Measurements from ENCODE around the gene CRIM1. TPM values are rescaled to one million over a fixed set of nuclear protein-coding genes. Genes with fewer than 3 reads are reported as not detected.

CRIM1 gene
- polyA plus RNA-seq, 2 of the 4 experiments (the other 2 are of a cell fraction), result 127 to 208 TPM

DNA sequence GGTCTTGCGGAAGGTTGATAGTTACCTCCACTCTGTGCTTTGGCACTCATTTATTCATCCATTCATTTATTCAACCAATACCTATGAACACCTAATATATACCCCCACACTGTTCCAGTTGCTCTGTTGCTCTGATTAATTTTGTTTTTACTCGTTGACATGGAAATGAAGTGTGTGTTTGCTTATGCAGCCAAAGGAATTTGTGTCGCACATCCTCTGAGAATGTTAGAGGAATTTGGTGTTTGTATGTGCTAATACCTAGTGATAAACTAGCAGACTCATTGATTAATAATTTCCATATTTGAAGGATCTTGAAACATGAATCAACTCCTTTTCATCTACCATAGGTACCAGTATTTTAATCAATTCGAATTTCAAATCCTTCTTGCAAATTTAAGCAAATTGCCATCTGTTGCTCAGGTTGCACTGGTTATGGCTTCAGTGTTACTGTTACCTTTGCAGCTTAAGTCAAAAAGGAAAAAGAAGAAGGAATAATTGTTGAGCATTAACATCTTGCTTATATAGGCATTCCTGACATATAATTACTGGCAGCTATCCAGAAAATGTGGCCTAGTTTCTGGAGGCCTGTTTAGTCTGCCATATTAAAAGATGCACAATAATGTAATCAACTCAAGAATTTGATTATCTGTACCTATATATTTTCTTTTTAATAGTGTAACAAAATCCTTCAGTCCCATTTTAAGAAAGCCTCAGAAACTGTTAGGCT, 25.7 kb upstream of the CRIM1 start:
- ATAC-seq (peak; percentile 84 to 92), FAIRE-seq (peak; percentile 98), DNase-seq (ENCODE audit: low read depth in 1 of 2, low spot score in 1 of 2) (peak; percentile 52 to 85)
- peak overlapping the region in 1 of 2 experiments; percentile 68; a peak in 2 of 6 replicates for H3K27ac ChIP-seq
- H3K9me3 ChIP-seq, result no peaks in the 10 kb centered on the region
- ChIA-PET POLR2A (no interaction called here), CTCF (interaction anchor here (0.7 to 1.8 kb wide), 3 partner anchors 8 to 357 kb away, joined by 3 to 6 read pairs (median 4); no protein-coding TSS in a partner anchor)
- peak overlapping the region; percentile 52 for H3K4me2 ChIP-seq
- H3K4me3 ChIP-seq, result no peak overlapping the region
- 17% methylated on average over 4 of the region's 4 CpGs for WGBS (ENCODE audit: missing lambda C conversion rate)
- TF ChIP-seq TP53 (CRISPR knock-in tag; IDR thresholded peaks at IDR 0.05) (no peak), FOSL2 (IDR thresholded peaks at IDR 0.05) (no peak), FOSL2 (CRISPR knock-in tag; IDR thresholded peaks at IDR 0.05) (peak; percentile 81), HOXB5 (CRISPR knock-in tag; IDR thresholded peaks at IDR 0.05) (no peak), GATA3 (IDR thresholded peaks at IDR 0.05; ENCODE audit: borderline replicate concordance) (peak; percentile 87; the same call in 1 of the 2 replicates), ZNF302 (CRISPR knock-in tag; IDR thresholded peaks at IDR 0.05) (no peak), MYC (IDR thresholded peaks at IDR 0.05; ENCODE audit: borderline replicate concordance, low read length) (no peak), NFE2L2 (conservative IDR thresholded peaks at IDR 0.05; ENCODE audit: low read length) (0 out of 2 replicates have a peak, but pooled peaks have one; percentile 10), FOXS1 (CRISPR knock-in tag; IDR thresholded peaks at IDR 0.05) (0 out of 2 replicates have a peak, but pooled peaks have one; percentile 8), CTCF (IDR thresholded peaks at IDR 0.05) (no peak), MAFK (IDR thresholded peaks at IDR 0.05; ENCODE audit: partially characterized antibody) (peak; percentile 64), HEYL (CRISPR knock-in tag; IDR thresholded peaks at IDR 0.05) (no peak), CBX2 (IDR thresholded peaks at IDR 0.05; ENCODE audit: borderline replicate concordance, low read depth) (no peak), SREBF2 (IDR thresholded peaks at IDR 0.05) (no peak), CEBPB (IDR thresholded peaks at IDR 0.05) (peak in 1 of 2 experiments; percentile 64; a peak in 1 of 4 replicates)
- TF ChIP-seq, protein P1, sequence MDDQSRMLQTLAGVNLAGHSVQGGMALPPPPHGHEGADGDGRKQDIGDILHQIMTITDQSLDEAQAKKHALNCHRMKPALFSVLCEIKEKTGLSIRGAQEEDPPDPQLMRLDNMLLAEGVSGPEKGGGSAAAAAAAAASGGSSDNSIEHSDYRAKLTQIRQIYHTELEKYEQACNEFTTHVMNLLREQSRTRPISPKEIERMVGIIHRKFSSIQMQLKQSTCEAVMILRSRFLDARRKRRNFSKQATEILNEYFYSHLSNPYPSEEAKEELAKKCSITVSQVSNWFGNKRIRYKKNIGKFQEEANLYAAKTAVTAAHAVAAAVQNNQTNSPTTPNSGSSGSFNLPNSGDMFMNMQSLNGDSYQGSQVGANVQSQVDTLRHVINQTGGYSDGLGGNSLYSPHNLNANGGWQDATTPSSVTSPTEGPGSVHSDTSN (IDR thresholded peaks at IDR 0.05), result no peak
- peaks cover 24% of the 10 kb centered on the region for H3K4me1 ChIP-seq

DNA sequence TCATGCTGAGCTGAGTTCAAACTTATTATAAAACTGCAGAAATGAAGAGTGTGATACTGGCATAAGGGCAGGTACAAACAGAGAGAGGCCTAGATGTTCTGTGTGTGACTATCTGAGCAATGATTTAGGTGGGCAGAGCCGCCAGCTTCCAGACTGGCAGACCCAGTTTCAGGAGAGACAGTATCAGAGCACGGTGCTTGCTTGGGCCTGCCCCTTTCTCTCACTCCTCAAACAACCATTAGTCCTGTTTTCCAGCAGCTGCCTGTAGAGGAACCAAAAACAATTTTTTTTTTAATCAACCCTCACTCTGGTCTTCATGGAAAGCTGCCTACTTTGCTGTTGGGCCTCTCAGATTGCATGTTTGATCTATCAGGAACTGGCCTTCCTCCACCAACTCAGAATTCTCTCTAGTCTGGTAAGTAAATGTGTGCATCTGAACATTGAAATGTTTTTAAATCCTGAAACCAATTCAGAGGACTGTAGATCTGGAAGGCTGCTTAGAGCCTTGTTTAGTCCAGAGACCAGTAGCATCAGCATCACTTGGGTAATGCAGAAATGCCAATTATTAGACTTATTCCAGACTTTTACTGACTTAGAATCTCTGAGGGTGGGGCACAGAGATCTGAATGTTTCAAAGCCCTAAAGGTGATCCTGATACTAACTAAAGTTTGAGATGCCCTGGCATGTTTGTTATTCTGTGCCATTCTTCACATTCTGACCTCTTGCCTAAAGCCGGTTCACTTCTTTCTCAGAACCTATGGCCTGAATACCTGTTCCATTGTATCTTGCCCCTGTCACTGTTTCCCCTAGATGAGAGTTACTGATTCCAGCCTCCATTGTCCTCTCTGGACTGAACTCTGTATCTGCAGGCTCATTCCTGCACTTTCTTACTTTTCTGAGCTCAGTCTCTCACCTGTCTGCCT, 24.8 kb upstream of the CRIM1 start:
- Histone ChIP-seq H3K4me2 (peak overlapping the region; percentile 52; the same call in 1 of the 3 replicates), H3K9me3 (no peaks in the 10 kb centered on the region), H3K4me3 (no peak overlapping the region), H3K4me1 (peaks cover 24% of the 10 kb centered on the region), H3K27ac (peak overlapping the region; percentile 11 to 68; a peak in 3 of 6 replicates)
- peak; percentile 27 to 28; a peak in 3 of 6 replicates for ATAC-seq
- ChIA-PET CTCF (interaction anchor here (0.8 to 1.8 kb wide), 3 partner anchors 9 to 358 kb away, joined by 4 to 6 read pairs (median 4); no protein-coding TSS in a partner anchor), POLR2A (no interaction called here)
- peak; percentile 46 for FAIRE-seq
- 79% methylated on average over 3 of the region's 3 CpGs for WGBS (ENCODE audit: missing lambda C conversion rate)
- DNase-seq (ENCODE audit: low read depth in 1 of 2, low spot score in 1 of 2), result no peak
- no peak for TF ChIP-seq POLR2A (IDR thresholded peaks at IDR 0.05; ENCODE audit: low read length)
- no peak for TF ChIP-seq RCOR1 (IDR thresholded peaks at IDR 0.05; ENCODE audit: low read depth, low read length)
- no peak for TF ChIP-seq CBX8 (IDR thresholded peaks at IDR 0.05)
- no peak for TF ChIP-seq MYC (IDR thresholded peaks at IDR 0.05; ENCODE audit: borderline replicate concordance, low read length)
- no peak for TF ChIP-seq SREBF2 (IDR thresholded peaks at IDR 0.05)
- no peak for TF ChIP-seq CTCF (IDR thresholded peaks at IDR 0.05)
- TF ChIP-seq CHD2 (IDR thresholded peaks at IDR 0.05; ENCODE audit: low read length, partially characterized antibody), result no peak
- TF ChIP-seq BHLHE40 (IDR thresholded peaks at IDR 0.05; ENCODE audit: low read depth, low read length), result no peak
- no peak for TF ChIP-seq JUN (IDR thresholded peaks at IDR 0.05)
- TF ChIP-seq, protein P2, sequence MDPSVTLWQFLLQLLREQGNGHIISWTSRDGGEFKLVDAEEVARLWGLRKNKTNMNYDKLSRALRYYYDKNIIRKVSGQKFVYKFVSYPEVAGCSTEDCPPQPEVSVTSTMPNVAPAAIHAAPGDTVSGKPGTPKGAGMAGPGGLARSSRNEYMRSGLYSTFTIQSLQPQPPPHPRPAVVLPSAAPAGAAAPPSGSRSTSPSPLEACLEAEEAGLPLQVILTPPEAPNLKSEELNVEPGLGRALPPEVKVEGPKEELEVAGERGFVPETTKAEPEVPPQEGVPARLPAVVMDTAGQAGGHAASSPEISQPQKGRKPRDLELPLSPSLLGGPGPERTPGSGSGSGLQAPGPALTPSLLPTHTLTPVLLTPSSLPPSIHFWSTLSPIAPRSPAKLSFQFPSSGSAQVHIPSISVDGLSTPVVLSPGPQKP (IDR thresholded peaks at IDR 0.05; ENCODE audit: low read depth, low read length), result no peak
- no peak for TF ChIP-seq NPAS2 (CRISPR knock-in tag; IDR thresholded peaks at IDR 0.05; ENCODE audit: borderline replicate concordance)
